ENCODE data around the gene TFEB.

GRCh38 chr6:41692730-41693129 is 42.7 kb downstream of the TFEB start:
- no peak for TF ChIP-seq CTCF (IDR thresholded peaks at IDR 0.05)
- TF ChIP-seq POLR2A (IDR thresholded peaks at IDR 0.05), result no peak

All from Peyer's patch (tissue), 4 donors.